ENCODE measurements around the gene ZG16. TPM values are rescaled to one million over a fixed set of nuclear protein-coding genes. Genes with fewer than 3 reads are reported as not detected.

ZG16 gene
- total and polyA plus RNA-seq, 4 donors = 0.19 to 2.8 (median 1.7) TPM

DNA sequence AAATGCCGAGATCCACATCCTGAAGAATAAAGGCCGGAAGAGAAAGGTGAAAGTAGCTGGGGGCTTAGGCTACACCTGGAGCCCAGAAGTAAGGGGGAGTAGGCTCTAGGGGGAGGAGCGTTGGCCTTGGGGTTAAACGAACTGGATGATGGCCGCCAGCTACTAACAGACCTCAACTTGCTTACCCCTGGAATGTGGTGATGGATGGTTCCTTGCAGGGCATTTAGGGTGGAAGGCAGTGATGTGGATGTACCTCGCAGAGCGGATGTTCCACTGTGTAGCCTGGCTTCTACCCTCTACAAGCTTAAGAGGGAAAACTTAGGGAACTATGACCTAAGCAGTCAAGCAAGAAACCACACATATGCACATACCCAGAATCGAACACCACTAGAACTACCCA lies 26.0 kb downstream of the ZG16 start (continued):
- TF ChIP-seq, protein P1, sequence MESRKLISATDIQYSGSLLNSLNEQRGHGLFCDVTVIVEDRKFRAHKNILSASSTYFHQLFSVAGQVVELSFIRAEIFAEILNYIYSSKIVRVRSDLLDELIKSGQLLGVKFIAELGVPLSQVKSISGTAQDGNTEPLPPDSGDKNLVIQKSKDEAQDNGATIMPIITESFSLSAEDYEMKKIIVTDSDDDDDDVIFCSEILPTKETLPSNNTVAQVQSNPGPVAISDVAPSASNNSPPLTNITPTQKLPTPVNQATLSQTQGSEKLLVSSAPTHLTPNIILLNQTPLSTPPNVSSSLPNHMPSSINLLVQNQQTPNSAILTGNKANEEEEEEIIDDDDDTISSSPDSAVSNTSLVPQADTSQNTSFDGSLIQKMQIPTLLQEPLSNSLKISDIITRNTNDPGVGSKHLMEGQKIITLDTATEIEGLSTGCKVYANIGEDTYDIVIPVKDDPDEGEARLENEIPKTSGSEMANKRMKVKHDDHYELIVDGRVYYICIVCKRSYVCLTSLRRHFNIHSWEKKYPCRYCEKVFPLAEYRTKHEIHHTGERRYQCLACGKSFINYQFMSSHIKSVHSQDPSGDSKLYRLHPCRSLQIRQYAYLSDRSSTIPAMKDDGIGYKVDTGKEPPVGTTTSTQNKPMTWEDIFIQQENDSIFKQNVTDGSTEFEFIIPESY (IDR thresholded peaks at IDR 0.05) = no peak
- TF ChIP-seq SP1 (IDR thresholded peaks at IDR 0.05) = no peak
- TF ChIP-seq ATF3 (IDR thresholded peaks at IDR 0.05) = no peak
- no peak for TF ChIP-seq NR2F2 (IDR thresholded peaks at IDR 0.05)
- TF ChIP-seq HNF4G (IDR thresholded peaks at IDR 0.05) = no peak

- Histone ChIP-seq H3K36me3 (ENCODE audit: control insufficient read depth in 4 of 4, insufficient read depth in 3 of 4, low read depth in 1 of 4, low read length in 3 of 4) (peaks cover 4 to 9% (median 5%) of the 10 kb centered on the region in 4 donors), H3K27ac (ENCODE audit: low read depth in 1 of 2, low read length in 2 of 2) (peak overlapping the region; percentile 91 to 98), H3K27me3 (ENCODE audit: control insufficient read depth in 4 of 4, insufficient read depth in 4 of 4, low read length in 3 of 4) (no peaks in the 10 kb centered on the region), H3K4me1 (ENCODE audit: control insufficient read depth in 4 of 4, insufficient read depth in 4 of 4, low read length in 3 of 4) (peaks cover 7 to 32% (median 19%) of the 10 kb centered on the region in 4 donors), H3K9ac (ENCODE audit: low read depth in 1 of 2, low read length in 2 of 2) (peak overlapping the region; percentile 91 to 94), H3K4me3 (ENCODE audit: low read depth in 1 of 3, low read length in 3 of 3) (peak overlapping the region; percentile 90 to 93 (median 93)), H3K9me3 (ENCODE audit: control insufficient read depth in 4 of 4, low read length in 3 of 4) (no peaks in the 10 kb centered on the region)
- WGBS = 2% methylated on average over 26 of the region's 26 CpGs
- DNase-seq (ENCODE audit: low spot score) = peak; percentile 47
- TF ChIP-seq GABPA (IDR thresholded peaks at IDR 0.05 in 1 of 2, conservative IDR thresholded peaks at IDR 0.05 in 1 of 2) = no peak
- peak; percentile 52 for TF ChIP-seq NR2F2 (IDR thresholded peaks at IDR 0.05)
- TF ChIP-seq HNF4G (IDR thresholded peaks at IDR 0.05) = no peak
- TF ChIP-seq FOXA2 (IDR thresholded peaks at IDR 0.05) = no peak
- peak; percentile 49 to 57 for TF ChIP-seq RXRA (IDR thresholded peaks at IDR 0.05)
- TF ChIP-seq RAD21 (IDR thresholded peaks at IDR 0.05) = no peak
- TF ChIP-seq TAF1 (conservative IDR thresholded peaks at IDR 0.05) = peak; percentile 25
- peak; percentile 49 to 52 for TF ChIP-seq HNF4A (conservative IDR thresholded peaks at IDR 0.05)
Observed at GRCh38 chr16:29804455-29805231, 26.6 kb downstream of the ZG16 start.

GRCh38 chr16:29805232-29806098 lies 27.4 kb downstream of the ZG16 start:
- H3K9me3 ChIP-seq (ENCODE audit: control insufficient read depth in 4 of 4, low read length in 3 of 4) = no peaks in the 10 kb centered on the region
- H3K9ac ChIP-seq (ENCODE audit: low read depth in 1 of 2, low read length in 2 of 2) = peak overlapping the region; percentile 91 to 94
- peak overlapping the region; percentile 91 to 98 for H3K27ac ChIP-seq (ENCODE audit: low read depth in 1 of 2, low read length in 2 of 2)
- H3K4me1 ChIP-seq (ENCODE audit: control insufficient read depth in 4 of 4, insufficient read depth in 4 of 4, low read length in 3 of 4) = peaks cover 8 to 37% (median 21%) of the 10 kb centered on the region in 4 donors
- peak; percentile 97 for DNase-seq (ENCODE audit: low spot score)
- no peaks in the 10 kb centered on the region for H3K27me3 ChIP-seq (ENCODE audit: control insufficient read depth in 4 of 4, insufficient read depth in 4 of 4, low read length in 3 of 4)
- H3K4me3 ChIP-seq (ENCODE audit: low read depth in 1 of 3, low read length in 3 of 3) = peak overlapping the region; percentile 90 to 93 (median 93)
- peaks cover 2 to 10% (median 4%) of the 10 kb centered on the region in 4 donors for H3K36me3 ChIP-seq (ENCODE audit: control insufficient read depth in 4 of 4, insufficient read depth in 3 of 4, low read depth in 1 of 4, low read length in 3 of 4)
- 1% methylated on average over 103 of the region's 103 CpGs for WGBS
- peak; percentile 37 for TF ChIP-seq FOXA2 (IDR thresholded peaks at IDR 0.05)
- peak in 1 of 2 donors; percentile 70 for TF ChIP-seq GABPA (IDR thresholded peaks at IDR 0.05 in 1 of 2, conservative IDR thresholded peaks at IDR 0.05 in 1 of 2)
- TF ChIP-seq EGR1 (IDR thresholded peaks at IDR 0.05; ENCODE audit: low read depth in 2 of 2) = peak; percentile 83 to 90
- TF ChIP-seq JUND (IDR thresholded peaks at IDR 0.05) = peak; percentile 21 to 28
- TF ChIP-seq, protein P2, sequence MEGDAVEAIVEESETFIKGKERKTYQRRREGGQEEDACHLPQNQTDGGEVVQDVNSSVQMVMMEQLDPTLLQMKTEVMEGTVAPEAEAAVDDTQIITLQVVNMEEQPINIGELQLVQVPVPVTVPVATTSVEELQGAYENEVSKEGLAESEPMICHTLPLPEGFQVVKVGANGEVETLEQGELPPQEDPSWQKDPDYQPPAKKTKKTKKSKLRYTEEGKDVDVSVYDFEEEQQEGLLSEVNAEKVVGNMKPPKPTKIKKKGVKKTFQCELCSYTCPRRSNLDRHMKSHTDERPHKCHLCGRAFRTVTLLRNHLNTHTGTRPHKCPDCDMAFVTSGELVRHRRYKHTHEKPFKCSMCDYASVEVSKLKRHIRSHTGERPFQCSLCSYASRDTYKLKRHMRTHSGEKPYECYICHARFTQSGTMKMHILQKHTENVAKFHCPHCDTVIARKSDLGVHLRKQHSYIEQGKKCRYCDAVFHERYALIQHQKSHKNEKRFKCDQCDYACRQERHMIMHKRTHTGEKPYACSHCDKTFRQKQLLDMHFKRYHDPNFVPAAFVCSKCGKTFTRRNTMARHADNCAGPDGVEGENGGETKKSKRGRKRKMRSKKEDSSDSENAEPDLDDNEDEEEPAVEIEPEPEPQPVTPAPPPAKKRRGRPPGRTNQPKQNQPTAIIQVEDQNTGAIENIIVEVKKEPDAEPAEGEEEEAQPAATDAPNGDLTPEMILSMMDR (IDR thresholded peaks at IDR 0.05; ENCODE audit: low read depth, low read length, missing input control) = no peak
- TF ChIP-seq HNF4G (IDR thresholded peaks at IDR 0.05) = no peak
- peak; percentile 69 for TF ChIP-seq REST (IDR thresholded peaks at IDR 0.05)
- TF ChIP-seq ATF3 (IDR thresholded peaks at IDR 0.05) = no peak
- peak; percentile 69 for TF ChIP-seq FOXA1 (IDR thresholded peaks at IDR 0.05)
- TF ChIP-seq YY1 (IDR thresholded peaks at IDR 0.05) = peak; percentile 98
- TF ChIP-seq, protein P1 (IDR thresholded peaks at IDR 0.05) = peak; percentile 91
- TF ChIP-seq SP1 (IDR thresholded peaks at IDR 0.05) = peak; percentile 71

Data from liver (tissue), 9 donors.